Esophagus squamous epithelium (tissue), 4 donors: ENCODE data around the gene ARPC2.

Experiments
- CTCF ChIP-seq, 6 experiments: fragments of 450-650 bp in 4 of 6; fragments of 200-600 bp in 2 of 6; sonication (generic) in 2 of 6; IDR thresholded peaks; one replicate each; pipeline ENCODE4 v1.5.1; 2016 to 2019; ENCODE audit warnings: antibody characterized with exemption in 6 of 6, mild to moderate bottlenecking in 4 of 6, moderate library complexity in 4 of 6
- POLR2A ChIP-seq, 4 donors: fragments of 450-650 bp; IDR thresholded peaks; one replicate each; pipeline ENCODE4 v1.6.1; 2017; ENCODE audit warnings: antibody characterized with exemption in 4 of 4, mild to moderate bottlenecking in 4 of 4, moderate library complexity in 3 of 4

DNA sequence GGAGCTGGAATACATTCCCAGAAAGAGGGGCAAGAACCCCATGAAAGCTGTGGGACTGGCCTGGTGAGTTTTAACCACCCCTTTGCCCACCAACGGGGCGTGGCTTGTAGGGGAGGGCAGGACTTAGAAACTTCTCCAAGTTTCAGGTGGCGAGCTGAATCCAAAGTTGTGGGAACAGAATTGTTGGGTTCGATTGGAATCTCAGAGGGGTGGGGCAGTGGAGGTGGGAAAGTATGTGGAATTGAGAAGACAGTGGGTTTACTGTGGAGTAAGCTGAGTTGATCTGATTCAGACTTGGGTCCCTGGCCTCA is 54.5 kb downstream of the ARPC2 start:
- TF ChIP-seq CTCF (IDR thresholded peaks at IDR 0.05) (no peak), POLR2A (IDR thresholded peaks at IDR 0.05) (no peak)
